ENCODE results near the gene AGBL1.
A peak's percentile ranks its signal among the peaks of the same experiment; 100 is the strongest.

The AGBL1 gene

DNA sequence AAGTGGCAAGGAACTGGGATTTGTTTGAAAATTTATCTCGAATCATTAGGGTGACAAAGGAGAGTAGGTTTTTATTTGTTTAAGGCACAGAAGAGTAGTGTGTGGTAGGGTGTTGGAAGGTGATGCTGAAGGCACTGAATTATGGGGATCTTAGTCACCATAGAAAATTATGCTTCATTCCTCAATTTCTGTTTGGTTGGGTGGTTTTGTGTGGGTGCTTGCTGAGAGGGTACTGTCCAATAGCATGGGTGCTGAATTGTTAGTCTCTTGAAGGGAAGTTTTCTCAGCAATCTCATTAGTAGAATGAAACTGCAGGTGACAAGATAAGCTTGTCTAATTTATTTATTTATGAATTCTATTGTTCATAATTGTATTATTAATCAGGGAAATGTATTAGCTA lies 610.9 kb downstream of the AGBL1 start:
- no peak overlapping the region for H3K27ac Mint-ChIP-seq (ENCODE audit: low read depth)
- peaks cover 6% of the 10 kb centered on the region for H3K9me3 Mint-ChIP-seq
- no peaks in the 10 kb centered on the region for H3K4me1 Mint-ChIP-seq
- DNase-seq (ENCODE audit: low spot score in 2 of 2) (no peak), ATAC-seq (replicated peaks; ENCODE audit: extremely low read depth, poor library complexity, severe bottlenecking) (no peak)
- H3K27me3 Mint-ChIP-seq = no peaks in the 10 kb centered on the region
- peaks cover 4% of the 10 kb centered on the region for H3K36me3 Mint-ChIP-seq (ENCODE audit: insufficient read depth)
- no peak overlapping the region for H3K4me3 Mint-ChIP-seq

DNA sequence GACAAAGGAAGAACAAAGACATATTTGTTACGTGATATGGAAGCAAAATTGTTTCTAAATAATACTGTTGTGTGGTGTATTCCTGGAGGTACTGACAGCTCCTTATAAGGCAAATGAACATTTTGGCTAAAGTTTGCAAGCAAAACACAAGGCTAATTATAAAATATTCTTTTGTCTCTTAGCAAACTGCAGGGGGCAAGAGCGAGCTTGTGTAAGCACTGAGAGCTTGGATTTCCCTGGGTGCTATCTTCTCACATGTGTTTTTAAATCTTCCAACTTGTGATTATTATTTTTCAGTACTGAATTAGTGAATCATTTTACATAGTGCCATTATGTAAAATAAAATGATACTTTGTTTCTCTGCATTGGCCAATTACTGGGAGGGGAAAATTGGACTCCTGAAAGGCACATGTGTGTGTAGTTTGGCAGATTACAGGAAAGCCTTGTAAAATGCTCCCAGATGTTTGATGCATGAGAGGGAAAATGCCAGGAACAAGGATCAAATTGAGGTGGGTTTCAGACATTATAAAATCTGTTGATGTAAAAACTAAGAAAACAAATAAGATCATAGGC lies 611.5 kb downstream of the AGBL1 start:
- no peak overlapping the region for H3K4me3 Mint-ChIP-seq
- no peaks in the 10 kb centered on the region for H3K27me3 Mint-ChIP-seq
- H3K36me3 Mint-ChIP-seq (ENCODE audit: insufficient read depth) = peaks cover 4% of the 10 kb centered on the region
- H3K27ac Mint-ChIP-seq (ENCODE audit: low read depth) = no peak overlapping the region
- no peaks in the 10 kb centered on the region for H3K4me1 Mint-ChIP-seq
- peaks cover 8% of the 10 kb centered on the region for H3K9me3 Mint-ChIP-seq
- no peak for DNase-seq (ENCODE audit: low spot score in 2 of 2)
- ATAC-seq (replicated peaks; ENCODE audit: extremely low read depth, poor library complexity, severe bottlenecking) = no peak

DNA sequence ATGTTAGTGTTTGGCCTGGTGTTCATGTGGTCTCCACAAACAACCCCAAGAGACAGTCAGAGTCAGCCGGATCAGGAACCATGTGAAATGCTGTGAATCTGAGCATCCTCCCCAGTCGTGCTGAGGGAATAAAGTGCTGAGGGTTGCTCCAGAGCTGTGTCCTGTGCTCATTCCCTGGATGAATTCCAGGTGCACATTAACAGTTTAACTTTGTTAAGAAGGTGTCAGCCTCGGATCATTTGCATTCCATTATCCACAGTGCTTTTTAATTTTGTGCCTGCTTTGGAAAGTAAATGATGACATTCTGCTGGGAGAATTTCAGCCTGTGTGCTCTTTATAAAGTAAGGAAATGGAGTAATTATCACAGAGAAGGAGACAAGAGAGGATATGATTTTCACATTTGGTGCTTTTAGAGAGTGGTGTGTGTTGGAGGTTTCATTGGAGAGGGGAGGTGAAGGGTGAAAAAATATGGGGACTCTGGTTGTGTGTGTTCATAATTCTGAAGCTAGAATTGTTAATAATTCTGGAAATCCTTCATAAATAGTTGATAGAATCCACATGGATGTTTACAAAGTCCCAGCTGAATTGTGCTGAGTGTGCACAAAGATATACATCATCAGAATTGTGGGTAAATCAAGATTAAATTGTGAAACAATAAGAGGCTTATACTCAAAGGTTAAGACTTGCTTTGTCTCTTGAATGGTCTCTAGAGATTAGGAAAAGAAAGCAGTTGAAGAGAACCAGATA lies 621.4 kb downstream of the AGBL1 start:
- Mint-ChIP-seq H3K4me3 (no peak overlapping the region), H3K36me3 (ENCODE audit: insufficient read depth) (peaks cover 3% of the 10 kb centered on the region), H3K27ac (ENCODE audit: low read depth) (no peak overlapping the region), H3K27me3 (no peaks in the 10 kb centered on the region), H3K9me3 (no peaks in the 10 kb centered on the region), H3K4me1 (no peaks in the 10 kb centered on the region)
- ATAC-seq (replicated peaks; ENCODE audit: extremely low read depth, poor library complexity, severe bottlenecking) = no peak
- DNase-seq (ENCODE audit: low spot score in 2 of 2) = no peak

DNA sequence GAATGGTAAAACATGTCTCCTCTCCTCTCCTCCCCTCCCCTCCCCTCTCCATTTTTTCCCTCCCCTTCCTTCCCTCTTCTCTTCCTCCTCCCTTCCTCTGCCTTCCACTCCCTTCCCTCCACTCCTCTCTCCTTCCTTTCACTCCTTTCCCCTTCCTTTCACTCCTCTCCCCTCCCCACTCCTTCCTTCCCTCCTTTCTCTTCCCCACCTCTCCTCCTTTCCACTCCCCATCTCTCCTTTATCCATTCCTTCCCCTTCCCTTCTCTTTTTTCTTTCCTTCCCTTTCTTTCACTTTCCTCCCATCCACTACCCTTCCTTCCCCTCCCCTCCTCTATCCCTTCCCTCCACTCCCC lies 621.9 kb downstream of the AGBL1 start:
- Mint-ChIP-seq H3K4me1 (no peaks in the 10 kb centered on the region), H3K27me3 (no peaks in the 10 kb centered on the region), H3K4me3 (no peak overlapping the region), H3K9me3 (no peaks in the 10 kb centered on the region), H3K27ac (ENCODE audit: low read depth) (no peak overlapping the region), H3K36me3 (ENCODE audit: insufficient read depth) (peaks cover 3% of the 10 kb centered on the region)
- ATAC-seq (replicated peaks; ENCODE audit: extremely low read depth, poor library complexity, severe bottlenecking) (no peak), DNase-seq (ENCODE audit: low spot score in 2 of 2) (no peak)

DNA sequence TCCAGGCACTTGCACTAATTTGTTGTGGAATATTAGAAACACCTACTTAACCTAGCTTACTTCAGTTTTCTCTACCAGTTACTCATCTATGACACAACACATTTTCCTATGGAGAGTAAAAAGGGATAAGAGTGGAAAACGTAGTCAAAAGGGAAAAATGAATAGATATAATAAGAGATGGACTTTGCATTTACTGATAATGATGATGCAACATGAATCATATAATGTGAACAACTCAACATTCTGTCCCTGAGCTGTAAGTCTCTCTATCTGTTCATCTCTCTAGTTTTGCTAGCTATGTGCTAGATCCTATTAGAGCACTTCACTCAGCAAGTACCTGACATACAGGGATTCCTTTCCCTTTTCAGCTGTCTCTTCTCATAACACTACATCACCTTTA lies 627.1 kb downstream of the AGBL1 start:
- no peak for ATAC-seq (replicated peaks; ENCODE audit: extremely low read depth, poor library complexity, severe bottlenecking)
- H3K27me3 Mint-ChIP-seq = no peaks in the 10 kb centered on the region
- peaks cover 3% of the 10 kb centered on the region for H3K36me3 Mint-ChIP-seq (ENCODE audit: insufficient read depth)
- H3K9me3 Mint-ChIP-seq = no peaks in the 10 kb centered on the region
- no peaks in the 10 kb centered on the region for H3K4me1 Mint-ChIP-seq
- no peak for DNase-seq (ENCODE audit: low spot score in 2 of 2)
- H3K4me3 Mint-ChIP-seq = no peak overlapping the region
- H3K27ac Mint-ChIP-seq (ENCODE audit: low read depth) = no peak overlapping the region

DNA sequence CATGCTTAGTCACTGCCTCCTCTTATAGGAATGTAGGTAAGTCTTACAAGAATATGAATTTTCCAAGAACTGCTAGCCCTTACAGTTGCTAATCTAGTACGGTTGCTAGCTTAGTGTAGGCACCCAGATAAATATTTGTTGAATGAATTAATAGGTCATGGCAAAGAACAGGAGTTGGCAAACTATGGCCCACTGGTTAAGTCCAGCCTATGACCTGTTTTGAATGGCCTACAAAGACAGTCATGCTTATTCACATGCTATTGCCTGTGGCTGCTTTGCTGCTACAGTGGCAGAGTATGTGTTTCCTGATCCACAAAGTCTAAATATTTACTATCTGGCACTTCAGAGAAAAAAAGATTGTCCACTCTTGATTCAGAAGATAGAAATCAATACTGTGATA lies 631.8 kb downstream of the AGBL1 start:
- no peaks in the 10 kb centered on the region for H3K9me3 Mint-ChIP-seq

DNA sequence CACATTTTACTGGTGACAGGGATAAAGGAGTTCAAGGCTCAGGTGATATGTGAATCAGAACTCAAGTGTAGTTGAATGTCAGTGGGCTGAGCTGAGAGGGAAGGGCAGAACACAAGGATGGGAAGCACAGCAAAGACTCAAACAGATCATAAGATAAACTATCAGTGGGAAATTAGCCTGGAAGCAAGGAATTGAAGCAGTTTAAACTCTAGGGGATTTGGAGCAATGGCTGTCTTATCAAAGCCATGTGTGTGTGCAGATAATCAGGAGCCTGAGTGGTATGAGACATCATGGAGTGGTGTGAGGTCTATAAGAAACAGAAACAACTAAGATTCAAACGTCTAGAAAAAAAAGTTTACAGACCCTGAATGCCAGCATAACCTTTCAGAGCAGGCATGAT lies 634.6 kb downstream of the AGBL1 start:
- H3K4me3 Mint-ChIP-seq = no peak overlapping the region
- H3K27ac Mint-ChIP-seq (ENCODE audit: low read depth) = no peak overlapping the region
- no peaks in the 10 kb centered on the region for H3K9me3 Mint-ChIP-seq
- no peaks in the 10 kb centered on the region for H3K36me3 Mint-ChIP-seq (ENCODE audit: insufficient read depth)
- H3K4me1 Mint-ChIP-seq = no peaks in the 10 kb centered on the region
- no peak for ATAC-seq (replicated peaks; ENCODE audit: extremely low read depth, poor library complexity, severe bottlenecking)
- no peak for DNase-seq (ENCODE audit: low spot score in 2 of 2)
- peaks cover 11% of the 10 kb centered on the region for H3K27me3 Mint-ChIP-seq

More for the DNA sequence above, 631.8 kb downstream of the AGBL1 start:
- Mint-ChIP-seq H3K36me3 (ENCODE audit: insufficient read depth) (no peaks in the 10 kb centered on the region), H3K4me1 (no peaks in the 10 kb centered on the region), H3K4me3 (no peak overlapping the region), H3K27ac (ENCODE audit: low read depth) (no peak overlapping the region), H3K27me3 (peaks cover 11% of the 10 kb centered on the region)
- DNase-seq (ENCODE audit: low spot score in 2 of 2) (no peak), ATAC-seq (replicated peaks; ENCODE audit: extremely low read depth, poor library complexity, severe bottlenecking) (no peak)

DNA sequence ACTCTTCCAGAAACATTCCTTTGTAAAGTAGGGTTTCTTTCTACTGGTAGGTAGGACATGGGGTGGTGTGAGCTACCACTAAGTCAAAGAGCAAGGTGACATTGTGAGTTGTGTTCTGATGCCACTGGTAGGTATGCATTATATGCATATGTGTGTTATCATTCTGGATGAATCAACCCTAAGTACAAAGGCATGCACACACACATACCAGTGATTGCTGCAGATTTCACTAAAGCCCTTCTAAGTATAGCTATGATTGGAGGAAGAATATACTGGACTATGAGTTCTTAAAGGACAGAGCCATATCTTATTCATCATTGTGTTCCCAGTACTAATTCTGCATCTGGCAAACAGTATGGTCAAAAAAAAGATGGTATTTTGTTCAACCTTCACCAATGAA lies 646.0 kb downstream of the AGBL1 start:
- H3K4me3 Mint-ChIP-seq = no peak overlapping the region
- no peaks in the 10 kb centered on the region for H3K4me1 Mint-ChIP-seq
- no peak overlapping the region for H3K27ac Mint-ChIP-seq (ENCODE audit: low read depth)
- no peaks in the 10 kb centered on the region for H3K27me3 Mint-ChIP-seq
- ATAC-seq (replicated peaks; ENCODE audit: extremely low read depth, poor library complexity, severe bottlenecking) (no peak), DNase-seq (ENCODE audit: low spot score in 2 of 2) (no peak)
- H3K9me3 Mint-ChIP-seq = no peaks in the 10 kb centered on the region
- no peaks in the 10 kb centered on the region for H3K36me3 Mint-ChIP-seq (ENCODE audit: insufficient read depth)

DNA sequence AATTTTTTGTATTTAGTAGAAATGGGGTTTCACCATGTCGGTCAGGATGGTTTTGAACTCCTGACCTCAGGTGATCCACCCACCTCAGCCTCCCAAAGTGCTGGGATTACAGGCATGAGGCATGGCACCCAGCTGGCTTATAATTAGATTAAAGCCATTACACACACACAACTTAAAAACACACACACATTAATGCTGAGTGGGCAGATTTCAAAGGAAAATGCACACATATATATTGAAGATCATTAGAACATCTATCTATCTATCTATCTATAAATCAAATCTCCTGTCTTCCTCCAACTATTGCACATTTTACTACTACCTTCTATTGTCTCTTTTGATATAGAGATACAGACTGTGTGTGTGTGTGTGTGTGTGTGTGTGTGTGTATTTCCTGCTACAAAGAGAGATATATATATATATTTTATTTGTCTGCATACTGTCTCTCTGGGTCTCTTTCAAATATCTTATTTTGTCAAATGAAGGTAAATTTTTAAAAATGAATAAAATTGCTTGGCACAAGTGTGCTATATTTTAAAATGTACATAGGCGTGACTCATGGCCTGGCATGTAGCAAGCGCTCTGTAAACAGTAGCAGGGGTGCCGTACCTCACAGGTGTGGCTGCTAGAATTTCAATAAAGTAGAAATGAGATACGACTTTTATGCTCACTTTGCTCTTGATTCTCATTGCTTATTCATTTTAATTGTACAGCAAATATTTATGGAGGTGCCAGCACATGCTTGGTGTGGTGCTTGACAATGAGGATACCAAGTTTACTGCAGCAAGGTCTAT lies 655.8 kb downstream of the AGBL1 start:
- Mint-ChIP-seq H3K36me3 (ENCODE audit: insufficient read depth) (no peaks in the 10 kb centered on the region), H3K27ac (ENCODE audit: low read depth) (no peak overlapping the region), H3K9me3 (no peaks in the 10 kb centered on the region), H3K27me3 (no peaks in the 10 kb centered on the region), H3K4me3 (no peak overlapping the region), H3K4me1 (no peaks in the 10 kb centered on the region)
- ATAC-seq (replicated peaks; ENCODE audit: extremely low read depth, poor library complexity, severe bottlenecking) (no peak), DNase-seq (ENCODE audit: low spot score in 2 of 2) (no peak)

DNA sequence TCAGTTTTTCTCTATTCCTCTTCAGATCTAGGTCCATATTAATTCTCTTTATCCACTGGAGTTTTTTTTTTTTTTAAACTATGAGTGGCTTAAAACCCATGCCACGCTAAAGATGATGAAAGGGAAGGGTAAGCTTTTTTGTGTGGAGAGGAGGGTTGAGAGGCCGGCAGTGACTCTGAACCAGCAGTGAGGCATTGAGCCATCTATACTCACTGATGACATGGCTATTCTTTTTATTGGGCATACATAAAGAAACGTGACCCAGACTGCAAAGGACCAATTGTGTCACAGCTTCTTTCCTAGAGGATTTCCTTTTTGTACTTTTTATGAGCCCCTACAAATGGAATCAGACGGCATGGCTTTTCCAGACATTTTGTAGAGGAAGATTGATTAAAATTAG lies 662.2 kb downstream of the AGBL1 start:
- Mint-ChIP-seq H3K36me3 (ENCODE audit: insufficient read depth) (no peaks in the 10 kb centered on the region), H3K4me1 (peaks cover 6% of the 10 kb centered on the region), H3K27me3 (no peaks in the 10 kb centered on the region), H3K4me3 (no peak overlapping the region), H3K27ac (ENCODE audit: low read depth) (no peak overlapping the region), H3K9me3 (no peaks in the 10 kb centered on the region)
- ATAC-seq (replicated peaks; ENCODE audit: extremely low read depth, poor library complexity, severe bottlenecking) (no peak), DNase-seq (ENCODE audit: low spot score in 2 of 2) (no peak)

DNA sequence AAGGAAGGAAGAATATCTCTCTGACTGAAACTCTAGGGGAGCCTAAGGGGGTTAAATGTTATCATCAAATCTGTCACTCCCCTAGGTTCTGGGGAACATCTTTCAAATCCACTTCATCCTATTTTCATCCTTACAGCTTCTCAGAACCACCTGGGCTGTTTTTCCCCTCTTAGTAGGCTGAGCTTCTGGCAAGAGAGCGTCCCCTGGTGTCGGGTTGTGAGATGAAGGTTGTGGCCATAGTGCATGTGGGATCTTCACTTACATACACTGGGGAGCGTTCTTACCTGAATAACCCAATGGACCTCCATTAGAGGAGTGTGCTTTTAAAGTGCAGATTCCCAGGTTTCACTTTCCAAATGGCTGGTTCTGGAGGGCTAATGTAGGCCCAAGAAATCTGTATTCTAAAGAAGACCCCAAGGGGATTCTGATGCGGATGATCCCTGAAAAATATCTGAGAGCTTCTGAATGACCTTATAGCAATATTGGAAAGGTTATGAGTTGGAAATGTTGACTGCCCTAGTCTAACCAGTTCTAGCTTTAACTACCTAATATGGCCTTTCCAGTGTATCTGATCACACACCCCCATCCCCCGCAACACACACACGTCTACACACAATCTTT lies 663.7 kb downstream of the AGBL1 start:
- H3K27me3 Mint-ChIP-seq = no peaks in the 10 kb centered on the region
- DNase-seq (ENCODE audit: low spot score in 2 of 2) (peak; percentile 18 to 27), ATAC-seq (replicated peaks; ENCODE audit: extremely low read depth, poor library complexity, severe bottlenecking) (no peak)
- H3K27ac Mint-ChIP-seq (ENCODE audit: low read depth) = no peak overlapping the region
- H3K4me3 Mint-ChIP-seq = no peak overlapping the region
- H3K4me1 Mint-ChIP-seq = peaks cover 6% of the 10 kb centered on the region
- H3K36me3 Mint-ChIP-seq (ENCODE audit: insufficient read depth) = no peaks in the 10 kb centered on the region
- no peaks in the 10 kb centered on the region for H3K9me3 Mint-ChIP-seq

DNA sequence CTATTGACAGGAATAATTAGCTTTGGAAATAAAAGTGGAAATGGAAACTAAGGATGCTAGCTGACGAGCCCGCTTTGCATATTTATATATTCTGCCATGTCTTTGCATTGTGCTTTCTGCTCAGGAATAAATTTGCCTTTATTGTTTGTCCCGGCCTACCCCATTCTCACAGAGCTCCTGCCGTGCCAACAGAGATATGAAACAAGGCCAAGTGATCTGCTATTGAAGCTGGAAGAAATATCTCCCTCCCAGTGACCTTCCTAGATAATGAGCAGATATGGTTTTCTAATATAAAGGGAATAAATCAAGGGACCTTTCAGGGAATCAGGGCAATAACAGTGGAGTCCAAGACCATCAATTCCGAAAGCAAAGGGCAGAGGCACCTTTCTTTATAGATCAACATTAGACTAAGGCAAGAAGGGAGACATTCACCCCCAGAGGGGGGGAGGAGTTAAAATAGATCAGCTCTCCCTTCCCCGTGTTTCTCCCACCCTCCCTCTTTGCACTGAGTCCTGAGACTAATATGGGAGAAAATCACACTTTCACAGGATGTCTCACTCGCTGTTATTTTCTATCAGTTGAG lies 664.6 kb downstream of the AGBL1 start:
- DNase-seq (ENCODE audit: low spot score in 2 of 2) = no peak
- no peak overlapping the region for H3K27ac Mint-ChIP-seq (ENCODE audit: low read depth)
- H3K4me1 Mint-ChIP-seq = peaks cover 6% of the 10 kb centered on the region
- ATAC-seq (replicated peaks; ENCODE audit: extremely low read depth, poor library complexity, severe bottlenecking) = no peak
- H3K4me3 Mint-ChIP-seq = no peak overlapping the region
- H3K36me3 Mint-ChIP-seq (ENCODE audit: insufficient read depth) = no peaks in the 10 kb centered on the region
- no peaks in the 10 kb centered on the region for H3K9me3 Mint-ChIP-seq
- no peaks in the 10 kb centered on the region for H3K27me3 Mint-ChIP-seq

Data from central memory CD8-positive, alpha-beta T cell (primary cell).